ENCODE results near the gene SCAF4.

SCAF4 gene

GRCh38 chr21:31678478-31678877 is 53.4 kb downstream of the SCAF4 start:
- Histone ChIP-seq H3K9me3 (ENCODE audit: control insufficient read depth, insufficient read depth, low read length) (no peaks in the 10 kb centered on the region), H3K4me3 (ENCODE audit: low read depth, low read length) (no peak overlapping the region), H3K4me1 (ENCODE audit: control insufficient read depth, insufficient read depth, low read length) (no peaks in the 10 kb centered on the region), H3K36me3 (ENCODE audit: control insufficient read depth, insufficient read depth, low read length) (no peaks in the 10 kb centered on the region), H3K9ac (ENCODE audit: low read depth, low read length) (no peak overlapping the region), H3K27me3 (ENCODE audit: control insufficient read depth, insufficient read depth, low read length) (no peaks in the 10 kb centered on the region)

DNA sequence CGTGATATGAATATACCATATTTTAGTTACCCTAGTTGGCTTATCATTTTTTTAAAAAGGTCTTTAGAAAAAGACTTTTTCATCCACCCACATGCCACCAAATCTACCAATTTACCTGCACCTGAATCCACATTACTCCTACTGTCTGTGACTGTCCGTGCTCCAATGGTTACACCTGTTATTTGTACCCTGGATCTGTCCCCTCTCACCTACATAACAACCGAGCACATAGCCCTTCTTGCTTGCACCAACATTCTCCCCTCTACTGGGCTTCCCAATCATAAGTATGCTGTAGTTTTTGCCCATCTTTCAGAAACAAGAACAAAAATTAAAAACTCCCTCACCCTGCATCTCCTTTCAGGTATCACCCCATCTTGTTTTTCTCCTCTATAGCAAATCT is 54.9 kb downstream of the SCAF4 start:
- no peak overlapping the region for H3K4me3 ChIP-seq (ENCODE audit: low read depth, low read length)
- no peaks in the 10 kb centered on the region for H3K27me3 ChIP-seq (ENCODE audit: control insufficient read depth, insufficient read depth, low read length)
- no peak overlapping the region for H3K9ac ChIP-seq (ENCODE audit: low read depth, low read length)
- H3K4me1 ChIP-seq (ENCODE audit: control insufficient read depth, insufficient read depth, low read length) = no peaks in the 10 kb centered on the region
- H3K36me3 ChIP-seq (ENCODE audit: control insufficient read depth, insufficient read depth, low read length) = no peaks in the 10 kb centered on the region
- H3K9me3 ChIP-seq (ENCODE audit: control insufficient read depth, insufficient read depth, low read length) = no peaks in the 10 kb centered on the region

GRCh38 chr21:31675960-31676359 is 56.0 kb downstream of the SCAF4 start:
- Histone ChIP-seq H3K27me3 (ENCODE audit: control insufficient read depth, insufficient read depth, low read length) (no peaks in the 10 kb centered on the region), H3K4me1 (ENCODE audit: control insufficient read depth, insufficient read depth, low read length) (no peaks in the 10 kb centered on the region), H3K4me3 (ENCODE audit: low read depth, low read length) (no peak overlapping the region), H3K36me3 (ENCODE audit: control insufficient read depth, insufficient read depth, low read length) (no peaks in the 10 kb centered on the region), H3K9me3 (ENCODE audit: control insufficient read depth, insufficient read depth, low read length) (no peaks in the 10 kb centered on the region), H3K9ac (ENCODE audit: low read depth, low read length) (no peak overlapping the region)

- Histone ChIP-seq H3K9ac (ENCODE audit: low read depth, low read length) (no peak overlapping the region), H3K36me3 (ENCODE audit: control insufficient read depth, insufficient read depth, low read length) (no peaks in the 10 kb centered on the region), H3K9me3 (ENCODE audit: control insufficient read depth, insufficient read depth, low read length) (no peaks in the 10 kb centered on the region), H3K4me1 (ENCODE audit: control insufficient read depth, insufficient read depth, low read length) (peaks cover 6% of the 10 kb centered on the region), H3K27me3 (ENCODE audit: control insufficient read depth, insufficient read depth, low read length) (no peaks in the 10 kb centered on the region), H3K4me3 (ENCODE audit: low read depth, low read length) (no peak overlapping the region)
Measured at GRCh38 chr21:31675318-31675717, 56.6 kb downstream of the SCAF4 start.

DNA sequence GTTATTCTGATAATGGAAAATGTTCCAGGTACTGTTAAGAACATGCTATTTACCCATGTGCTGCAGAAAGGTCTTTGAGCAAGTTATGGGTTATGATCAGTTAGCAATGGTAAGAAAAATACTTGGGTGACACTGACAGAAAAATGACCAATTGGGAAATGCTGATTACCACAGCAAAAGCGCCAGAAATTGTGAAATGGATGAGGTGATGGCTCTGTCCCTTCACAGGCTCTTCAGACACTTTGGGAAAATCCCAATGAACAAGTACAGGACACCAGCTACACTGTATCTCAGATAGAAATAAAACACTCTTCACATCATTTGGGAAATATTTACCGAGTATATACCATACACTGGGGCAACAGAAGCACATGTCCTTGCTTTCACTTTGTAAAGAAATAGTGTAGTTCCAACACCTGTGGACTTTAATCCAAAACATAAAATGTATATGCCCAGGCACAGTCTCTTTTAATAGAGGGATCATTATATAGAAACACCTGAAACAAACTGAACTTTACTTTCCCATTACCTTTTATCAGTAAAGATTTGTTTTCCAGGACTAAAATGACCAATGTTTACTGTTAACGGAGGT is 58.5 kb downstream of the SCAF4 start:
- Histone ChIP-seq H3K9ac (ENCODE audit: low read depth, low read length) (no peak overlapping the region), H3K27me3 (ENCODE audit: control insufficient read depth, insufficient read depth, low read length) (no peaks in the 10 kb centered on the region), H3K36me3 (ENCODE audit: control insufficient read depth, insufficient read depth, low read length) (no peaks in the 10 kb centered on the region), H3K9me3 (ENCODE audit: control insufficient read depth, insufficient read depth, low read length) (no peaks in the 10 kb centered on the region), H3K4me1 (ENCODE audit: control insufficient read depth, insufficient read depth, low read length) (peaks cover 7% of the 10 kb centered on the region), H3K4me3 (ENCODE audit: low read depth, low read length) (no peak overlapping the region)

DNA sequence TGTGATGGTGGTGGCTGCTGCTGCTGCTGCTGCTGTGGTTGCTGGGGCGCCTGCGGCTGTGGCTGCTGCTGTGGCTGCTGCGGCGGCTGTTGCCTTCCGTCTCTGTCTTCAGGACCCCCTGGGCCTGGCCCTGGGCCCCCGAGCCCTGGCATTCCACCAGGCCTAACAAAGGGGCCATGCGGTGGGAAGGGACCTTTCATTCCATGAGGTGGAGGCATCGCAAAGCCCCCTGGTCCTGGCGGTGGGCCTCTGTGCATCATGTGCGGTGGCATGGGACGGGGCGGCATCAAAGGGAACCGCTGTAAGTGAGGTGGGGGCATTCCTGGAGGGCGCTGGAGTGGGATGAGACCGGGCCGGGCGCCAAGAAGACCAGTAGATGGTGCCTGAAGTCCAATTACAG is 60.0 kb downstream of the SCAF4 start:
- no peaks in the 10 kb centered on the region for H3K9me3 ChIP-seq (ENCODE audit: control insufficient read depth, insufficient read depth, low read length)
- no peak overlapping the region for H3K4me3 ChIP-seq (ENCODE audit: low read depth, low read length)
- no peak overlapping the region for H3K9ac ChIP-seq (ENCODE audit: low read depth, low read length)
- H3K27me3 ChIP-seq (ENCODE audit: control insufficient read depth, insufficient read depth, low read length) = no peaks in the 10 kb centered on the region
- no peaks in the 10 kb centered on the region for H3K36me3 ChIP-seq (ENCODE audit: control insufficient read depth, insufficient read depth, low read length)
- H3K4me1 ChIP-seq (ENCODE audit: control insufficient read depth, insufficient read depth, low read length) = peaks cover 7% of the 10 kb centered on the region

DNA sequence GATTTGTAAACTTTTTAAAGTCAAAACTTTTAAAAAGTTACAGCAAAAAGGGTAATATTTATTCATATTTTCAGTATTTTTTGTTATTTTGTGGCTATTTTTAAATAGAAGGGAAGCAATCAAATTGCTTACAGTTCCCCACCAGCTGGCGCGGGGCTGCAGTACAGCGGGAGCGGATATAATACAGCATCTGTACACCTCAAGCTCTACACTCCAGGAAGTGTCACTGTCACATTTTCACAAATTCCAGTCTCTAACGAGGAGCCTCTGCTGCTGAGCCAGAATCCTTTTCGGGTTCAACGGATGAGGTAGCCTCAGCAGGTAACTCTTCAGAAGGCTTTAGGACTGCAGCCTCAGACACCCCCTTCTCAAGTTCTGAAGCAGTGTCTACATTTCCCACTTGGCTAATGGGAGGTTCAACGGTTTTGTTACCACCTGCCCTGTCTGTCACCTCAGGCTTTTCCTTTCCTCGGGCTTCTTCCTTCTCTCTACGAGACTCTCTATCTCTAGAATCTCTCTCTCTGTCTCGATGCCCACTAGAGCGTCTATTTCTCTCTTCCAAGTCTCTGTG is 60.7 kb downstream of the SCAF4 start:
- Histone ChIP-seq H3K36me3 (ENCODE audit: control insufficient read depth, insufficient read depth, low read length) (no peaks in the 10 kb centered on the region), H3K4me3 (ENCODE audit: low read depth, low read length) (no peak overlapping the region), H3K9me3 (ENCODE audit: control insufficient read depth, insufficient read depth, low read length) (no peaks in the 10 kb centered on the region), H3K27me3 (ENCODE audit: control insufficient read depth, insufficient read depth, low read length) (no peaks in the 10 kb centered on the region), H3K9ac (ENCODE audit: low read depth, low read length) (no peak overlapping the region), H3K4me1 (ENCODE audit: control insufficient read depth, insufficient read depth, low read length) (peaks cover 7% of the 10 kb centered on the region)

- no peaks in the 10 kb centered on the region for H3K36me3 ChIP-seq (ENCODE audit: control insufficient read depth, insufficient read depth, low read length)
Measured at GRCh38 chr21:31670070-31670469, 61.8 kb downstream of the SCAF4 start.

GRCh38 chr21:31668651-31669491 is 63.0 kb downstream of the SCAF4 start:
- no peak overlapping the region for H3K9ac ChIP-seq (ENCODE audit: low read depth, low read length)
- no peaks in the 10 kb centered on the region for H3K9me3 ChIP-seq (ENCODE audit: control insufficient read depth, insufficient read depth, low read length)
- H3K36me3 ChIP-seq (ENCODE audit: control insufficient read depth, insufficient read depth, low read length) = no peaks in the 10 kb centered on the region
- peaks cover 7% of the 10 kb centered on the region for H3K4me1 ChIP-seq (ENCODE audit: control insufficient read depth, insufficient read depth, low read length)
- no peak overlapping the region for H3K4me3 ChIP-seq (ENCODE audit: low read depth, low read length)
- no peaks in the 10 kb centered on the region for H3K27me3 ChIP-seq (ENCODE audit: control insufficient read depth, insufficient read depth, low read length)

More at GRCh38 chr21:31670070-31670469, 61.8 kb downstream of the SCAF4 start:
- peaks cover 7% of the 10 kb centered on the region for H3K4me1 ChIP-seq (ENCODE audit: control insufficient read depth, insufficient read depth, low read length)
- H3K9ac ChIP-seq (ENCODE audit: low read depth, low read length) = no peak overlapping the region
- H3K4me3 ChIP-seq (ENCODE audit: low read depth, low read length) = no peak overlapping the region
- H3K9me3 ChIP-seq (ENCODE audit: control insufficient read depth, insufficient read depth, low read length) = no peaks in the 10 kb centered on the region
- no peaks in the 10 kb centered on the region for H3K27me3 ChIP-seq (ENCODE audit: control insufficient read depth, insufficient read depth, low read length)

- H3K4me1 ChIP-seq (ENCODE audit: control insufficient read depth, insufficient read depth, low read length) = peaks cover 7% of the 10 kb centered on the region
- no peaks in the 10 kb centered on the region for H3K36me3 ChIP-seq (ENCODE audit: control insufficient read depth, insufficient read depth, low read length)
- no peaks in the 10 kb centered on the region for H3K9me3 ChIP-seq (ENCODE audit: control insufficient read depth, insufficient read depth, low read length)
- no peak overlapping the region for H3K4me3 ChIP-seq (ENCODE audit: low read depth, low read length)
- H3K9ac ChIP-seq (ENCODE audit: low read depth, low read length) = no peak overlapping the region
- H3K27me3 ChIP-seq (ENCODE audit: control insufficient read depth, insufficient read depth, low read length) = no peaks in the 10 kb centered on the region
Measured at GRCh38 chr21:31667639-31668038, 64.3 kb downstream of the SCAF4 start.

DNA sequence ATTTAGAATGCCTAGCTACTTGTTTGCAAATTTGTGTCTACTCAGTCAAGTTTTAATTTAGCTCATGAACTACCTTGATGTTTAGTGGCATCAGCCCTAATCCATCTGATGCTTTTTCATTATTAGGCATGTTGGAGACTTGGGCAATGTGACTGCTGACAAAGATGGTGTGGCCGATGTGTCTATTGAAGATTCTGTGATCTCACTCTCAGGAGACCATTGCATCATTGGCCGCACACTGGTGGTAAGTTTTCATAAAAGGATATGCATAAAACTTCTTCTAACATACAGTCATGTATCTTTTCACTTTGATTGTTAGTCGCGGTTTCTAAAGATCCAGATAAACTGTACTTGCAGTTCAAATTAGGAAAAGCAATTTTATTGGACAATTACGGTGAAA is 64.8 kb downstream of the SCAF4 start:
- Histone ChIP-seq H3K9ac (ENCODE audit: low read depth, low read length) (no peak overlapping the region), H3K9me3 (ENCODE audit: control insufficient read depth, insufficient read depth, low read length) (no peaks in the 10 kb centered on the region), H3K4me3 (ENCODE audit: low read depth, low read length) (no peak overlapping the region), H3K4me1 (ENCODE audit: control insufficient read depth, insufficient read depth, low read length) (peaks cover 7% of the 10 kb centered on the region), H3K36me3 (ENCODE audit: control insufficient read depth, insufficient read depth, low read length) (no peaks in the 10 kb centered on the region), H3K27me3 (ENCODE audit: control insufficient read depth, insufficient read depth, low read length) (no peaks in the 10 kb centered on the region)

All from iPS-15b (cell line).